Bronchial epithelial cell (primary cell): ENCODE measurements around the gene OR4F6. TPM values are rescaled to one million over a fixed set of nuclear protein-coding genes. Genes with fewer than 3 reads are reported as not detected.

ENCODE experiments used
- DNase-seq: peaks from one replicate; pipeline ENCODE4 v3.0.0-alpha.2; 2010; ENCODE audit warnings: low read depth
- FAIRE-seq: peaks from 2 replicates; lab custom pipeline; 2011; peaks lifted over from hg19 to GRCh38; lab: Jason Lieb, UNC
- H3K27me3 ChIP-seq: 2 replicates; pipeline ENCODE4 v1.5.1; 2011; ENCODE audit warnings: low read length; ENCODE audit not compliant: control insufficient read depth, insufficient read depth
- H3K36me3 ChIP-seq: 2 replicates; pipeline ENCODE4 v1.5.1; 2011; ENCODE audit warnings: low read length; ENCODE audit not compliant: control insufficient read depth, insufficient read depth
- H3K4me3 ChIP-seq: 2 replicates; pipeline ENCODE4 v1.5.1; 2011; ENCODE audit warnings: mild to moderate bottlenecking, low read depth, low read length, control low read depth
- CTCF ChIP-seq: IDR thresholded peaks from 2 replicates; pipeline ENCODE4 v1.5.1; 2011; ENCODE audit warnings: mild to moderate bottlenecking, moderate library complexity, low read length, control low read depth, inconsistent platforms; ENCODE audit not compliant: insufficient read depth, severe bottlenecking
- total RNA-seq: library from RNA; depleted of rRNA; stranded (reverse); fragments of >200 nt; gene quantifications from 2 replicates; pipeline ENCODE4 v1.2.1, GENCODE V29; 2014

The OR4F6 gene
- total RNA-seq, 1 donor from 2014 or later: not detected

GRCh38 chr15:101841656-101842055 lies 38.3 kb downstream of the OR4F6 start:
- no peak for DNase-seq
- no peak for FAIRE-seq
- no peak overlapping the region for H3K4me3 ChIP-seq
- no peaks in the 10 kb centered on the region for H3K36me3 ChIP-seq
- no peaks in the 10 kb centered on the region for H3K27me3 ChIP-seq
- TF ChIP-seq CTCF: no peak

- Histone ChIP-seq H3K27me3 (no peaks in the 10 kb centered on the region), H3K36me3 (no peaks in the 10 kb centered on the region), H3K4me3 (no peak overlapping the region)
- TF ChIP-seq CTCF: no peak
- FAIRE-seq: no peak
- no peak for DNase-seq
Measured at GRCh38 chr15:101844916-101845315, 41.6 kb downstream of the OR4F6 start.

- DNase-seq (no peak), FAIRE-seq (no peak)
- no peaks in the 10 kb centered on the region for H3K36me3 ChIP-seq
- H3K4me3 ChIP-seq: no peak overlapping the region
- TF ChIP-seq CTCF: no peak
- H3K27me3 ChIP-seq: no peaks in the 10 kb centered on the region
Measured at GRCh38 chr15:101852356-101852755, 49.0 kb downstream of the OR4F6 start.

Other genes with a start within 250 kb of the OR4F6 start
- 21.6 and 23.0 TPM in 2 replicates for gene TM2D3, start 151.1 kb upstream of the OR4F6 start, total RNA-seq
- 5.4 and 11.1 TPM in 2 replicates for gene TARS3, start 79.0 kb upstream of the OR4F6 start, total RNA-seq
- not detected in 2 replicates for gene OR4F15, start 8.7 kb downstream of the OR4F6 start, total RNA-seq